Measurements from ENCODE around the gene FCMR.

- TF ChIP-seq CTCF (IDR thresholded peaks at IDR 0.05; ENCODE audit: low read length) (no peak), EZH2 (optimal IDR thresholded peaks at IDR 0.05; ENCODE audit: low read depth, low read length) (no peak)
These were observed 23.0 kb upstream of the FCMR start for GRCh38 chr1:206944703-206945102.
